Keratinocyte (primary cell): ENCODE measurements around the gene PP2D1. TPM values are rescaled to one million over a fixed set of nuclear protein-coding genes. Genes with fewer than 3 reads are reported as not detected.

Experiments
- DNase-seq: peaks from one replicate; pipeline ENCODE4 v3.0.0-alpha.2; 2011; ENCODE audit warnings: low read depth, missing footprints, low spot score
- FAIRE-seq: peaks from 2 replicates; lab custom pipeline; 2011; peaks lifted over from hg19 to GRCh38; lab: Jason Lieb, UNC
- H2AFZ ChIP-seq: 2 replicates; pipeline ENCODE4 v1.6.0; 2012; ENCODE audit warnings: low read length, control low read depth, inconsistent platforms; ENCODE audit not compliant: control insufficient read depth
- H3K27ac ChIP-seq: 2 replicates; pipeline ENCODE4 v1.5.1; 2011; ENCODE audit warnings: low read length; ENCODE audit not compliant: control insufficient read depth, insufficient read depth
- H3K27me3 ChIP-seq: 3 replicates; pipeline ENCODE4 v1.6.0; 2011; ENCODE audit warnings: low read length; ENCODE audit not compliant: control insufficient read depth, insufficient read depth; ENCODE audit errors: extremely low read depth
- H3K36me3 ChIP-seq, 2 experiments: 2 replicates in 1 of 2; 3 replicates in 1 of 2; pipeline ENCODE4 v1.5.1; 2011; ENCODE audit warnings: low read length in 2 of 2, mild to moderate bottlenecking in 1 of 2; ENCODE audit not compliant: control insufficient read depth in 2 of 2, insufficient read depth in 2 of 2; ENCODE audit errors: extremely low read depth in 1 of 2
- H3K4me1 ChIP-seq: 3 replicates; pipeline ENCODE4 v1.5.1; 2011; ENCODE audit warnings: low read length; ENCODE audit not compliant: control insufficient read depth, insufficient read depth; ENCODE audit errors: extremely low read depth
- H3K4me2 ChIP-seq: 3 replicates; pipeline ENCODE4 v1.6.0; 2011; ENCODE audit warnings: low read depth, low read length; ENCODE audit not compliant: control insufficient read depth, insufficient read depth; ENCODE audit errors: extremely low read depth
- H3K4me3 ChIP-seq, 3 experiments: fragments of 200-600 bp in 1 of 3; sonication (generic) in 1 of 3; 2 replicates in 2 of 3; 3 replicates in 1 of 3; pipeline ENCODE4 v1.5.1; 2011 to 2016; ENCODE audit warnings: low read length in 3 of 3, mild to moderate bottlenecking in 3 of 3, control low read depth in 2 of 3, inconsistent platforms in 1 of 3, low read depth in 1 of 3, mixed read lengths in 1 of 3, mixed run types in 1 of 3, moderate library complexity in 1 of 3; ENCODE audit not compliant: control insufficient read depth in 2 of 3, insufficient read depth in 2 of 3; ENCODE audit errors: extremely low read depth in 1 of 3
- H3K79me2 ChIP-seq: 2 replicates; pipeline ENCODE4 v1.6.0; 2012; ENCODE audit warnings: low read length; ENCODE audit not compliant: control insufficient read depth, insufficient read depth
- H3K9ac ChIP-seq: 3 replicates; pipeline ENCODE4 v1.6.0; 2011; ENCODE audit warnings: low read length; ENCODE audit not compliant: control insufficient read depth, insufficient read depth; ENCODE audit errors: extremely low read depth
- H3K9me1 ChIP-seq: 3 replicates; pipeline ENCODE4 v1.6.0; 2011; ENCODE audit warnings: low read length; ENCODE audit not compliant: control insufficient read depth, insufficient read depth; ENCODE audit errors: extremely low read depth
- H3K9me3 ChIP-seq: 2 replicates; pipeline ENCODE4 v1.5.1; 2012; ENCODE audit warnings: low read depth, low read length; ENCODE audit not compliant: control insufficient read depth
- H4K20me1 ChIP-seq: 3 replicates; pipeline ENCODE4 v1.6.0; 2011; ENCODE audit warnings: low read length; ENCODE audit not compliant: control insufficient read depth, insufficient read depth; ENCODE audit errors: extremely low read depth
- CTCF ChIP-seq, 3 experiments: IDR thresholded peaks in 1 of 3; conservative IDR thresholded peaks in 1 of 3; optimal IDR thresholded peaks in 1 of 3; 2 replicates in 2 of 3; 3 replicates in 1 of 3; pipeline versions ENCODE3 to v1.5.1; 2011; ENCODE audit warnings: low read length in 3 of 3, mild to moderate bottlenecking in 3 of 3, moderate library complexity in 2 of 3, control low read depth in 1 of 3, inconsistent platforms in 1 of 3; ENCODE audit not compliant: insufficient read depth in 2 of 3; ENCODE audit errors: extremely low read depth in 1 of 3
- EZH2 ChIP-seq: IDR thresholded peaks from one replicate; pipeline ENCODE4 v1.6.1; 2012; ENCODE audit warnings: inconsistent platforms, mild to moderate bottlenecking, low read length, moderate library complexity
- dilution Hi-C: fragments of 300-500 bp; cut with MboI; formaldehyde crosslinking; loops from one replicate; pipeline ENCODE4 v1.7.0; 2020; ENCODE audit warnings: low sequenced_read_pairs; ENCODE audit not compliant: extremely low pct_ligation_motif_present
- polyA plus RNA-seq, 5 experiments: library from polyadenylated mRNA; depleted of rRNA in 3 of 5; stranded (reverse) in 3 of 5; stranded (forward) in 1 of 5; unstranded in 1 of 5; fragments of >200 nt; gene quantifications; 1 replicate in 1 of 5; 2 replicates in 3 of 5; 3 replicates in 1 of 5; pipeline versions ENCODE4 v1.2.1 to v1.2.3, GENCODE V29; 2011 to 2012; ENCODE audit warnings: missing spikeins in 2 of 5, low read depth in 1 of 5, low replicate concordance in 1 of 5

The PP2D1 gene
- polyA plus RNA-seq, 1 donor (not counting 4 experiments of a cell fraction or from before 2014, with no cell fraction given): not detected

GRCh38 chr3:19940643-19941042 lies 71.4 kb downstream of the PP2D1 start:
- Histone ChIP-seq H2AFZ (no peak overlapping the region), H3K4me2 (no peak overlapping the region), H3K79me2 (no peaks in the 10 kb centered on the region), H3K4me1 (no peaks in the 10 kb centered on the region), H4K20me1 (no peaks in the 10 kb centered on the region), H3K36me3 (no peaks in the 10 kb centered on the region), H3K9me1 (no peaks in the 10 kb centered on the region), H3K9ac (no peak overlapping the region), H3K4me3 (no peak overlapping the region), H3K27me3 (no peaks in the 10 kb centered on the region), H3K27ac (no peak overlapping the region), H3K9me3 (no peaks in the 10 kb centered on the region)
- no peak for TF ChIP-seq EZH2
- TF ChIP-seq CTCF (optimal IDR thresholded peaks at IDR 0.05 in 1 of 3, IDR thresholded peaks at IDR 0.05 in 1 of 3, conservative IDR thresholded peaks at IDR 0.05 in 1 of 3; ENCODE audit: extremely low read depth in 1 of 3, insufficient read depth in 2 of 3, low read length in 3 of 3): no peak
- FAIRE-seq (no peak), DNase-seq (no peak)
- dilution Hi-C loops: no loop called here

GRCh38 chr3:19938295-19938627 lies 73.8 kb downstream of the PP2D1 start:
- Histone ChIP-seq H3K9ac (no peak overlapping the region), H4K20me1 (no peaks in the 10 kb centered on the region), H3K27me3 (no peaks in the 10 kb centered on the region), H3K9me3 (no peaks in the 10 kb centered on the region), H3K36me3 (no peaks in the 10 kb centered on the region), H3K27ac (no peak overlapping the region), H3K4me1 (no peaks in the 10 kb centered on the region), H2AFZ (no peak overlapping the region), H3K4me3 (no peak overlapping the region), H3K79me2 (no peaks in the 10 kb centered on the region), H3K4me2 (no peak overlapping the region), H3K9me1 (no peaks in the 10 kb centered on the region)
- TF ChIP-seq CTCF (optimal IDR thresholded peaks at IDR 0.05 in 1 of 3, IDR thresholded peaks at IDR 0.05 in 1 of 3, conservative IDR thresholded peaks at IDR 0.05 in 1 of 3; ENCODE audit: extremely low read depth in 1 of 3, insufficient read depth in 2 of 3, low read length in 3 of 3): no peak
- no peak for TF ChIP-seq EZH2
- FAIRE-seq (no peak), DNase-seq (no peak)
- dilution Hi-C loops: no loop called here
